MM.1S (cell line): ENCODE measurements around the gene GHITM.

ENCODE experiments used
- DNase-seq: peaks from one replicate; pipeline ENCODE4 v3.0.0-alpha.2; 2015
- H2AFZ ChIP-seq: fragments of 300-600 bp; sonication (generic); 2 replicates; pipeline ENCODE4 v1.6.0; 2016; ENCODE audit warnings: antibody characterized with exemption, low read length
- H3F3A ChIP-seq: fragments of 300-600 bp; sonication (generic); 2 replicates; pipeline ENCODE4 v1.6.1; 2016; ENCODE audit warnings: mild to moderate bottlenecking, antibody characterized with exemption, low read length, moderate library complexity, mixed read lengths; ENCODE audit not compliant: insufficient read depth
- H3K27ac ChIP-seq: fragments of 300-600 bp; sonication (generic); 2 replicates; pipeline ENCODE4 v1.5.1; 2016; ENCODE audit warnings: mild to moderate bottlenecking, low read length
- H3K27me3 ChIP-seq: fragments of 300-600 bp; sonication (generic); replicated peaks from 2 replicates; pipeline ENCODE4 v1.6.0; 2016; ENCODE audit warnings: low read length; ENCODE audit not compliant: insufficient read depth
- H3K36me3 ChIP-seq: fragments of 300-600 bp; sonication (generic); replicated peaks from 2 replicates; pipeline ENCODE4 v1.6.1; 2016; ENCODE audit warnings: mild to moderate bottlenecking, low read length, mixed read lengths; ENCODE audit not compliant: insufficient read depth
- H3K4me1 ChIP-seq: fragments of 300-600 bp; sonication (generic); 2 replicates; pipeline ENCODE4 v1.6.1; 2016; ENCODE audit warnings: low read length, mixed read lengths
- H3K4me2 ChIP-seq: fragments of 300-600 bp; sonication (generic); 2 replicates; pipeline ENCODE4 v1.6.0; 2016; ENCODE audit warnings: low read depth, low read length
- H3K4me3 ChIP-seq: fragments of 300-600 bp; sonication (generic); 2 replicates; pipeline ENCODE4 v1.5.1; 2016; ENCODE audit warnings: low read length, mixed read lengths
- H3K79me2 ChIP-seq: fragments of 300-600 bp; sonication (generic); 2 replicates; pipeline ENCODE4 v1.6.1; 2016; ENCODE audit warnings: mixed run types, low read length, mixed read lengths
- H3K9ac ChIP-seq: fragments of 300-600 bp; sonication (generic); 2 replicates; pipeline ENCODE4 v1.6.1; 2016; ENCODE audit warnings: low read length, mixed read lengths
- H3K9me2 ChIP-seq: fragments of 300-600 bp; sonication (generic); replicated peaks from 2 replicates; pipeline ENCODE4 v1.6.1; 2016; ENCODE audit warnings: mild to moderate bottlenecking, low read length, mixed read lengths; ENCODE audit not compliant: insufficient read depth
- H3K9me3 ChIP-seq: fragments of 300-600 bp; sonication (generic); replicated peaks from 2 replicates; pipeline ENCODE4 v1.6.1; 2016; ENCODE audit warnings: mild to moderate bottlenecking, low read length, mixed read lengths; ENCODE audit not compliant: insufficient read depth
- H4K20me1 ChIP-seq: fragments of 300-600 bp; sonication (generic); 2 replicates; pipeline ENCODE4 v1.6.1; 2016; ENCODE audit warnings: mild to moderate bottlenecking, low read length, moderate library complexity, mixed read lengths; ENCODE audit not compliant: insufficient read depth
- EZH2 ChIP-seq: fragments of 300-600 bp; sonication (generic); optimal IDR thresholded peaks from 2 replicates; pipeline ENCODE3; 2017; ENCODE audit warnings: low read depth, mild to moderate bottlenecking, antibody characterized with exemption, low read length, mixed read lengths
- EZH2phosphoT487 ChIP-seq: fragments of 300-600 bp; sonication (generic); IDR thresholded peaks from 2 replicates; pipeline ENCODE4 v1.6.1; 2018; ENCODE audit warnings: antibody characterized with exemption, low read length
- TF ChIP-seq, protein P1 (sequence below): fragments of 300-600 bp; sonication (generic); IDR thresholded peaks from 2 replicates; pipeline ENCODE4 v1.5.1; 2016; ENCODE audit warnings: antibody characterized with exemption, low read length, mixed read lengths

GHITM gene

DNA sequence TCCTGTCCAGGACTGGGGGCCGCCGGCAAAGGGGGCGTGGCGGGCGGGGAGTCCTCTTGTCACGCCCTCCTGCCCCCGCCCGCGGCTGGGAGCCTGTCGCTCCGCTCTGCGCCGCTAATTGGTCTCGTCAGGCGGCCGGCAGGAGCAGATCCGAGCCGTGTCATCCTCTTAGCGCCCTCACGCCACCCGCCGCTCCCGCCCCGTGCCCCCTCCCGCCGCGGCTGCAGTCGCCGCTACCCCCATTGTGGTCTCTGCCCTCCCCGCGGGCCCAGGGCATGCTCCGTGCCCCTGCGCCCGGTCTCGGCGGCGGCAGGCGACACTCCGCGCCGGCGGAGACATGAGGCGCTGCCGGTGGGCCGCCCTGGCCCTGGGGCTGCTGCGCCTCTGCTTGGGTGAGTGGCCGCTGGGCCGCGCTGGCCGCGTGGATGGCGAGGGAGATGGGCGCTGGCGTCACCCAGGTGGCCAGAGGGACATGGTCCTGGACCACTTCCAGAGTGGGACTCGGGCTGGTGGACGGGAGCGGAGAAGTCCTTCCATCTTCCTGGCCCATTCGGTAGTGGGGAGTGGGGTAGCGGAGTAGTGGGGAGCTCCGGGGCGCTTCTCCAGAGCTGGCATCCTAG, 55.2 kb downstream of the GHITM start, which contains the start of gene CDHR1:
Gene CDHR1, plus strand, starts transcription at position 114 of the 620 bp plus-strand sequence. Its CDS starts 224 bp downstream, at position 338.
- Histone ChIP-seq H2AFZ (peak within 1 kb of the TSS; percentile 54), H3K4me1 (no peaks in the 10 kb centered on the region), H3K9me3 (no peaks in the 10 kb centered on the region), H3K4me3 (peak within 1 kb of the TSS; percentile 53), H3K9me2 (no peaks in the 10 kb centered on the region), H3K9ac (peak within 1 kb of the TSS; percentile 22; the same call in 1 of the 2 replicates), H3F3A (no peaks in the 10 kb centered on the region), H3K27me3 (no peaks in the 10 kb centered on the region), H3K27ac (no peak within 1 kb of the TSS), H3K36me3 (no peaks in the 10 kb centered on the region), H4K20me1 (no peaks in the 10 kb centered on the region), H3K4me2 (peak within 1 kb of the TSS; percentile 92), H3K79me2 (no peaks in the 10 kb centered on the region)
- DNase-seq = peak; percentile 41
- TF ChIP-seq, protein P1, sequence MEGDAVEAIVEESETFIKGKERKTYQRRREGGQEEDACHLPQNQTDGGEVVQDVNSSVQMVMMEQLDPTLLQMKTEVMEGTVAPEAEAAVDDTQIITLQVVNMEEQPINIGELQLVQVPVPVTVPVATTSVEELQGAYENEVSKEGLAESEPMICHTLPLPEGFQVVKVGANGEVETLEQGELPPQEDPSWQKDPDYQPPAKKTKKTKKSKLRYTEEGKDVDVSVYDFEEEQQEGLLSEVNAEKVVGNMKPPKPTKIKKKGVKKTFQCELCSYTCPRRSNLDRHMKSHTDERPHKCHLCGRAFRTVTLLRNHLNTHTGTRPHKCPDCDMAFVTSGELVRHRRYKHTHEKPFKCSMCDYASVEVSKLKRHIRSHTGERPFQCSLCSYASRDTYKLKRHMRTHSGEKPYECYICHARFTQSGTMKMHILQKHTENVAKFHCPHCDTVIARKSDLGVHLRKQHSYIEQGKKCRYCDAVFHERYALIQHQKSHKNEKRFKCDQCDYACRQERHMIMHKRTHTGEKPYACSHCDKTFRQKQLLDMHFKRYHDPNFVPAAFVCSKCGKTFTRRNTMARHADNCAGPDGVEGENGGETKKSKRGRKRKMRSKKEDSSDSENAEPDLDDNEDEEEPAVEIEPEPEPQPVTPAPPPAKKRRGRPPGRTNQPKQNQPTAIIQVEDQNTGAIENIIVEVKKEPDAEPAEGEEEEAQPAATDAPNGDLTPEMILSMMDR = no peak
- TF ChIP-seq EZH2phosphoT487 = no peak
- TF ChIP-seq EZH2 = no peak

DNA sequence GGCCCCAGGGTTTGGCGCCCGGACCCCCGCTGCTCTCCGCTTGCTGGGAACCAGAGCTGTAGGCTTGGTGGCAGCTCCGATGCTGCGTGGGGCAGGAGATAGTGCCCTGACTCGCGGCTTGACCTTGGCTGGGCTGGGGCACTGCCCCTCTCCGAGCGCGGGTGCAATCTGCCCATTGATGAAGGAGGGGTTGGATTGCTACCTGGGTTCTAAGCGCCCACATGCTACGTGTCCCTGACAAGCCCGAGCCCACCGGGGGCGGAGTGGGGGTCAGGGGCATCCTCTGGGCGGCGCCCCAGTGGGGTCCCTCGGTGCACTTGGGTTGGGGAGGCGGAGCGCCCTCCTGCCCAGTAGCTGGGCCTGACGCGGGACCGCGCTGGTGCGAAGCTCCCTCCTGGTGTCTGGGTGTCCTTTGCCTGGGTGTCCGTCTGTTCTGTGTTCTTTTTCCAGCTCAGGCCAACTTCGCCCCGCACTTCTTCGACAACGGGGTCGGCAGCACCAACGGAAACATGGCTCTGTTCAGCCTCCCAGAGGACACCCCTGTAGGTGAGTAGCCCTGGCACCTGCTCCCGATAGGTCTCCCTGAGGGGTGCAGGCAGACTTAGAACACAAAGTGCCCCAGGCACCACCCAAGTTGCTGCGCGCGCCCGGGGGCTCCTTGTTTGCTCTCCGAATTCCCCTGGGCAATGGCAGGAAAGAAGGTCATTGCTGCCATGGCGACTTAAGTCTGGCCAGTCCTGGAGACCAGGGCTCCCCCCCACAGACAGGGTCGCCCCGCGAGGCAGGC, 55.9 kb downstream of the GHITM start:
- peak overlapping the region; percentile 92 for H3K4me2 ChIP-seq
- no peaks in the 10 kb centered on the region for H4K20me1 ChIP-seq
- no peaks in the 10 kb centered on the region for H3K36me3 ChIP-seq
- no peak overlapping the region for H3K27ac ChIP-seq
- H3K4me1 ChIP-seq = no peaks in the 10 kb centered on the region
- DNase-seq = no peak
- H3K4me3 ChIP-seq = peak overlapping the region; percentile 53
- H3F3A ChIP-seq = no peaks in the 10 kb centered on the region
- H3K9ac ChIP-seq = no peak overlapping the region; the same call in 1 of the 2 replicates
- H3K9me3 ChIP-seq = no peaks in the 10 kb centered on the region
- H2AFZ ChIP-seq = peak overlapping the region; percentile 49
- no peaks in the 10 kb centered on the region for H3K9me2 ChIP-seq
- TF ChIP-seq EZH2 (no peak), EZH2phosphoT487 (no peak)
- TF ChIP-seq, protein P1 = no peak
- no peaks in the 10 kb centered on the region for H3K27me3 ChIP-seq
- no peaks in the 10 kb centered on the region for H3K79me2 ChIP-seq

DNA sequence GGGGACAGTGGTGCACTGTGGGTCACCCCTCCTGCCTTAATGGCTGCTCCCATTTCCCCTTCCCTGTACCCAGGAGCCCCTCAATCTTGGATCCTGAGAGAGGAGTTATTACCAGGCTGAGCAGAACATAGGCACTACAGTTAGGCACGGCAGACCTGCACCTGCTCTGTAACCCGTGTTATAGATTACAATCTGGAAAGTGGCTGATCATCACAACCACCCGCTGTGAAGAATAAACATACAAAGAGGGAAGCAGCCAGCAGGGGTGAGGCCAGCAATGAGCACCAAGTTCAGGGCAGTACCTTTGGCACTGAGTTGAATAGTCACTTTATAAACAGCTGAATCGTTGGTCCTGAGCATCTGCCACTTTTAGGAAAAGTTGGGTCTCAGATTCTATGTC, 56.8 kb downstream of the GHITM start:
- Histone ChIP-seq H3K9me2 (no peaks in the 10 kb centered on the region), H2AFZ (no peak overlapping the region), H3F3A (no peaks in the 10 kb centered on the region), H4K20me1 (no peaks in the 10 kb centered on the region), H3K4me1 (no peaks in the 10 kb centered on the region), H3K27ac (no peak overlapping the region), H3K9ac (no peak overlapping the region), H3K4me2 (no peak overlapping the region), H3K79me2 (no peaks in the 10 kb centered on the region), H3K27me3 (no peaks in the 10 kb centered on the region), H3K9me3 (no peaks in the 10 kb centered on the region), H3K36me3 (no peaks in the 10 kb centered on the region), H3K4me3 (no peak overlapping the region)
- no peak for DNase-seq
- TF ChIP-seq EZH2 = no peak
- TF ChIP-seq, protein P1 = no peak
